C4-2B (cell line): ENCODE measurements around the gene CAMTA1.

Experiments used
- CTCF ChIP-seq: fragments of 450-650 bp; conservative IDR thresholded peaks from 2 replicates; pipeline ENCODE4 v1.5.1; 2017; ENCODE audit warnings: mild to moderate bottlenecking
- ZFX ChIP-seq: fragments of 450-650 bp; IDR thresholded peaks from 2 replicates; pipeline ENCODE4 v1.6.1; 2017

DNA sequence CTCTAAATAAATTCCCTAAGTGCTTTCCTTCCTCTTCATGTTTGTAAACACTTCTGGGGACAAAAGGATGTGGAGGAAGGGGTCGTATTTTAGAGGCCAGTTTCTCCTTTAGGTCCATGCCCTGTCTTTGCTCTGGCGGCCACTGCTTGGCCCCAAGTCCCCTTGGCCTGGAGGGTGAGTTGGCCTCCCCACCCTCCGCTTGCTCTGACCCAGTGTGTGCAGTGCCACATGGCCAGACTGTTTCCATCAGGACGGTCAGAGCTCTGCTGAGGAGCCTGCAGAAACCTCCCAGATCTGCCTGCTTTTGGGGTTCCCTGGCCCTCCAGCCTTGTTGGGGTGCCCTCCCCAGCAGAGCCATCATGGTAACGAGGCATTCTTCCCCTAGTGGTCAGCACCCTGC, 127.8 kb downstream of the CAMTA1 start:
- no peak for TF ChIP-seq CTCF
- no peak for TF ChIP-seq ZFX
